GM18873 (cell line): Measurements from ENCODE around the gene PILRA.
A peak's percentile ranks its signal among the peaks of the same experiment; 100 is the strongest.
"Not testable (repeated sequence)": the region's sequence is repeated elsewhere in the genome, so short reads cannot be mapped to it uniquely, and the experiment has no call there.

Source experiments
- ATAC-seq: cut with Tn5 transposase; IDR thresholded peaks from one replicate; pipeline ENCODE4 v1.9.1; 2021; ENCODE audit warnings: mild to moderate bottlenecking, moderate library complexity, moderate number of reproducible peaks; ENCODE audit not compliant: unreplicated experiment, low FRiP score

The PILRA gene

GRCh38 chr7:100432053-100432452 is 58.8 kb downstream of the PILRA start:
- no peak for ATAC-seq

DNA sequence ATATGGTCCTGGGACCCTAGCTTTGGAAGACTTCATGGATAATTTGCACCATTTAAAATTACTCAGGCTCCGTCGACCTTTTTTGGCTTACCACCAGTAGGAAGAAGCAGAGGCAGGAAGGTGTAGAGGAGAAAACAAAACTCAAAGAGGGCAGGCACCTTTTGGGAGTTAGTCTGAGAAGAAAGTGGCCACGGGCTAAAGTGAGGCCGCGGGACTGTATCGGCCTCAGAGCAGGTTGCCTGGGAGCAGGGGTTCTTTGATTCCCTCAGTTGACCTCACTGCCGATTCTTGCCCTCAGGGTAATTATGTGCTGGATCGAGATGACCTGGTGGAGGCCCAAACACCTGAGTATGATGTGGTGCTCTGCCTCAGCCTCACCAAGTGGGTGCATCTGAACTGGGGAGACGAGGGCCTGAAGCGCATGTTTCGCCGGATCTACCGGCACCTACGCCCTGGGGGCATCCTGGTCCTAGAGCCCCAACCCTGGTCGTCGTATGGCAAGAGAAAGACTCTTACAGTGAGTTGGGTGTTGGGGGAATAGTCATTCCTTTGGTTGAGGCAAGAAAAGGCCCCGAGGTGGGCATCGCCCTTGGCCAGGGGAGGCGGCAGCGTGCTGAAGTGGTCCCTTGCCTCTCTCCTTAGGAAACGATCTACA is 59.5 kb downstream of the PILRA start:
- ATAC-seq = no peak

GRCh38 chr7:100433276-100433591 is 59.9 kb downstream of the PILRA start:
- no peak for ATAC-seq

GRCh38 chr7:100433592-100434296 is 60.5 kb downstream of the PILRA start:
- ATAC-seq = no peak

DNA sequence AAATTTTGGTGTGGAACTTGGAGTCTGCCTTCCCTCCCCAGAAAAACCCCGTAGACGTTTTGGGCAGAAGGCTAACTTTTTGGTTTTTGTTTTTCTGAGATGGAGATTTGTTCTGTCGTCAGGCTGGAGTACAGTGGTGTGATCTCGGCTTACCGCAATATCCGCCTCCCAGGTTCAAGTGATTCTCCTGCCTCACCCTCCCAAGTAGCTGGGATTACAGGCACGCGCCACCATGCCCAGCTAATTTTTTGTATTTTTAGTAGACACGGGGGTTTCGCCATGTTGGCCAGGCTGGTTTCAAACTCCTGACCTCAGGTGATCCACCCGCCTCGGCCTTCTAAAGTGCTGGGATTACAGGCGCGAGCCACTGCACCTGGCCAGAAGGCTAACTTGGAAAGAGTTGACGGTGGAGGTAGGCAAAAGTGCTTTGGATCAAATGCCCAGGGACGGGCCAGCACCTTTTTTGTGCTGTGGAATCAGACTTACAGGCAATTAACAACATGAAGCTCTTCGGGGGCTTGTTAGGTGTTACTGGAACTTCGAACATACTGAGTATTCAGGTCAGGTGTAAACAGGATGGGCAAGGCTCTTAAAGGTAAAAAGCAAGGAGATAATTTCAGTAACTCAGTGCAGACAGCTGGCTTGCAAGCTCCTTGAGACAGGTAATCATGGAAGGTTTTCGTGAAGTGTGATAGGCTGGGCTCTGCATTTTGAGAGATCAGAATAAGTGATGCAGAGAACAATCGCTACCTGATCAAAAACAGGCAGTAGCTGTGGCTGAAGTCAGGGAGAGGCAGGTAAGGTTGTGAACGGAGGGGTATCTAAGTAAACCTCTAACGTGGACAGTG is 61.2 kb downstream of the PILRA start:
- no peak for ATAC-seq

GRCh38 chr7:100435401-100436304 is 62.4 kb downstream of the PILRA start:
- ATAC-seq = peak; percentile 12

GRCh38 chr7:100437150-100438100 is 64.1 kb downstream of the PILRA start:
- no peak for ATAC-seq

DNA sequence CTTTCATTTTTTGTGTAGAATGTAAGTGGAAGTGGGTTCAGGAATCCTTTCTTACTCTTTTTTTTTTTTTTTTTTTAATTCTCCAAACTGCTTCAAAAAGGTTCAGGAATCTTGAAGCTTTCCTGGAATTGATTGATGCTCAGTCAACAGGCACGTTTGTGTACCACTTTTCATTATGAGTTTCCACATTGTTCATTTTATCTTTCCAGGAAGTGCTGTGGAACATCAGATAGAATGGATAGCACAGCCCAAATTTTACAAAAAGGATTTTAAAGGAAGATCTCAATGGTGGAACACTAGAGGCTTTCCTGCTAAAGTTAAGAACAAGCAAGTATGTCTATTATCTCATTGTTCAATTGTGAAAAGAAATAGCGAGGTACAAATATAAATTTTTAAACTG is 64.9 kb downstream of the PILRA start:
- ATAC-seq = no peak

DNA sequence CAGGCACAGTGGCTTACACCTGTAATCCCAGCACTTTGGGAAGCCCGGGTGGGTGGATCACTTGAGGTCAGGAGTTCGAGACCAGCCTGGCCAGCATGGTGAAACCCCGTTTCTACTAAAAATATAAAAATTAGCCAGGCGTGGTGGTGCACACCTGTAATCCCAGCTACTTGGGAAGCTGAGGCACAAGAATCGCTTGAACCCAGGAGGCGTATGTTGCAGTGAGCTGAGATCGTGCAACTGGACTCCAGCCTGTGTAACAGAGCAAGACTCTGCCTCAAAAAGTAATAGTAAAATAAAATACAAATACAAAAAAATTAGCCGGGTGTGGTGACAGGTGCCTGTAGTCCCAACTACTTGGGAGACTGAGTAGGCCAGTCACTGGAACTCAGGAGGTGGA is 65.4 kb downstream of the PILRA start:
- ATAC-seq = not testable (repeated sequence)

- ATAC-seq = not testable (repeated sequence)
Observed at GRCh38 chr7:100439244-100439643, 66.0 kb downstream of the PILRA start.

DNA sequence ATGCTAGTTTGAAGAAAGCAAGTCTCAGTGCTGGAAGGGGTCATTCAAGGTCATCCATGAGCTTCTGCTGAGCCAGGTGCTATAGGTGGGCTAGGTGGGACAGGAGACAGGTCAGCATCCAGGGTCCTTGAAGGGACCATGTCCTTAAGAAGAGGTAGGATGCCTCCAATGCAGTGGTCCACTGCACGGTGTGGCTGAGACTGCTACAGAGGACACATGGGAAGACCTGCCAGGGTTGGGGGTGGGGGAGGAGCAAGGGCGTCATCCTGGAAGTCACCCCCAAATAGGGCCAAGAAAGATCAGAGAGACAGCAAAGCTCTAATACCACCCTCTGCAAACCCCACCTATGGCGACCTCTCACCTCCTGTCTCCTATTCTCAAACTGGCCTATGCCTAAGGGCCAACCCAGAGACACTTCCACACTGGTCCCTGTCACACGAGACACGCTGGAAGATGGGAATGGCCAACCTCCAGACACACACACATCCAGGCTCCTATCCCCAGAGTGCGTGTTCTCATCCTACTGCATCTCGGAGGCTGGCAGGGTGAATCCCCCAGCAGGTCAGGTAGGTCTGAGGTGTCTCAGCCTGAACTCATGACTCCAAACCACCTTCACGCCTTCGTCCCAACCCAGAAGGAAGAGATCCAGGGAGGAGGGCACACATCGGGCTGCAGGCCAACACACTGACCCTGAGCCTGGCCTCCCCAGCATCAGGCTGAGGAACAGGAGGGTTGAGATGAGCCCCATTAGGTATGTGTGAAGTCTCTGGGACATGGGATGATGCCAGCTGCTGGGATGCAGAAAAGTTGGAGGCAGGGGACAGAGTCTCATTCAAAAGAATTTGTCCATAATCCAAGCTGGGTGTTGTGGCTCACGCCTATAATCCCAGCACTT is 68.6 kb downstream of the PILRA start:
- ATAC-seq = no peak

DNA sequence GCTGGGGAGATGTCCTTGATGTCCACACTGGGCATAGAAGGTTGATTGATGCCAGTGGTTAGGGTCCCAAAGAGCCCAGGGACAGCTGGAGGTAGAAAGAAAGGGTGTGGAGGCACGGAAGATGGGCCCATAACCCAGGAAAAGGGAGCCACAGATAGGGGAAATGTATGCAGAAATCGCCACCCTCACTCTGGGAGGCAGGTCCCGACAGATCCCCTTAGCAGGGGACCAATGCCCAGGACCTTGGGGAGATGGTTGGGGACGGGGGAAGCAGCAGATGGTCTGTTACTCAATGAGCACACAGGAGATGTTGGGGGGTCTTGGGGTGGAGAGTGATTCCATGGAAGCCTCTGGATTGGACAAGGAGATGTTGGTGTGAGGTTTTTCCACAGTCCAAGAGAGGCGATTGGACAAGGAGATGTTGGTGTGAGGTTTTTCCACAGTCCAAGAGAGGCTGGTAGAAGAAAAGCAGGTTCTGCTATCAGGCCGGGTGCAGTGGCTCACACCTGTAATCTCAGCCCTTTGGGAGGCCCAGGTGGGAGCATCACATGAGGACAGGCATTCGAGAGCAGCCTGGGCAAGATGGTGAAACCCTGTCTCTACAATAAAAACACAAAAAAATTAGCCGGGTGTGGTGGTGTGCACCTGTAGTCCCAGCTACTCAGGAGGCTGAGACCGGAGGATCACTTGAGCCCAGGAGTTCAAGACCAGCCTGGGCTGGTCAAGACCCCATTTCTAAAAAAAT is 70.0 kb downstream of the PILRA start:
- no peak for ATAC-seq

- ATAC-seq = no peak
Observed at GRCh38 chr7:100444311-100445278, 71.3 kb downstream of the PILRA start.

GRCh38 chr7:100446040-100446439 is 72.8 kb downstream of the PILRA start:
- ATAC-seq = no peak

- not testable (repeated sequence) for ATAC-seq
Observed at GRCh38 chr7:100447363-100447762, 74.1 kb downstream of the PILRA start.

GRCh38 chr7:100449190-100449795 is 76.0 kb downstream of the PILRA start:
- no peak for ATAC-seq
